MM.1S (cell line): ENCODE measurements around the gene BORCS6.

Experiments used
- CTCF ChIP-seq: fragments of 300-600 bp; sonication (generic); IDR thresholded peaks from 2 replicates; pipeline ENCODE4 v1.5.1; 2016; ENCODE audit warnings: antibody characterized with exemption, low read length, mixed read lengths
- EZH2 ChIP-seq: fragments of 300-600 bp; sonication (generic); optimal IDR thresholded peaks from 2 replicates; pipeline ENCODE3; 2017; ENCODE audit warnings: low read depth, mild to moderate bottlenecking, antibody characterized with exemption, low read length, mixed read lengths

- TF ChIP-seq CTCF (no peak), EZH2 (no peak)
Measured at GRCh38 chr17:8153525-8153956, 36.4 kb downstream of the BORCS6 start.
